H1 (cell line): ENCODE results near the gene COX6A2. TPM values are rescaled to one million over a fixed set of nuclear protein-coding genes. Genes with fewer than 3 reads are reported as not detected.

Source experiments
- CTCF ChIA-PET: fragments of 300-600 bp; sonication (Branson Sonifier 250); formaldehyde crosslinking; loops from one replicate; lab custom pipeline; 2021; ENCODE audit not compliant: partially characterized antibody; lab: Charles Lee
- POLR2A ChIA-PET: fragments of 300-600 bp; sonication (Branson Sonifier 250); formaldehyde crosslinking; loops from one replicate; lab custom pipeline; 2021; ENCODE audit warnings: inconsistent platforms; ENCODE audit not compliant: partially characterized antibody; lab: Charles Lee
- DNase-seq, 2 experiments: peaks; one replicate each; pipeline versions ENCODE4 v3.0.0 to v3.0.0-alpha.2; 2010 to 2022; ENCODE audit warnings: low spot score in 2 of 2, low read depth in 1 of 2, mixed read lengths in 1 of 2
- FAIRE-seq: peaks from 2 replicates; lab custom pipeline; 2011; peaks lifted over from hg19 to GRCh38; lab: Jason Lieb, UNC
- H2AFZ ChIP-seq: 2 replicates; pipeline ENCODE4 v1.8.1; 2012; ENCODE audit warnings: low read length, inconsistent platforms
- H2AK5ac ChIP-seq: 2 replicates; pipeline ENCODE4 v1.6.1; 2013; ENCODE audit warnings: low read depth, low read length
- H2BK120ac ChIP-seq: replicated peaks from 2 replicates; pipeline ENCODE3; 2013; ENCODE audit warnings: low read depth, low read length, inconsistent platforms
- H2BK12ac ChIP-seq: 2 replicates; pipeline ENCODE4 v1.6.1; 2013; ENCODE audit warnings: low read depth, low read length
- H2BK15ac ChIP-seq: 2 replicates; pipeline ENCODE4 v1.6.1; 2013; ENCODE audit warnings: low read length
- H2BK20ac ChIP-seq: 2 replicates; pipeline ENCODE4 v1.6.1; 2013; ENCODE audit warnings: low read length
- H2BK5ac ChIP-seq: 2 replicates; pipeline ENCODE4 v1.6.1; 2013; ENCODE audit warnings: low read depth, low read length
- H3K14ac ChIP-seq: 2 replicates; pipeline ENCODE4 v1.6.1; 2013; ENCODE audit warnings: inconsistent platforms; ENCODE audit not compliant: insufficient read length
- H3K18ac ChIP-seq: 2 replicates; pipeline ENCODE4 v1.6.1; 2013; ENCODE audit warnings: low read length; ENCODE audit errors: extremely low read depth
- H3K23ac ChIP-seq: 2 replicates; pipeline ENCODE4 v1.6.1; 2013; ENCODE audit warnings: inconsistent platforms; ENCODE audit not compliant: insufficient read length
- H3K23me2 ChIP-seq: 2 replicates; pipeline ENCODE4 v1.6.1; 2013; ENCODE audit warnings: low read depth, low read length
- H3K27ac ChIP-seq: 2 replicates; pipeline ENCODE4 v1.6.1; 2011; ENCODE audit warnings: low read depth, low read length, inconsistent platforms
- H3K27me3 ChIP-seq, 4 experiments: replicated peaks in 1 of 4; 1 replicate in 1 of 4; 2 replicates in 3 of 4; pipeline versions ENCODE4 v1.6.1 to v1.8.1; 2011 to 2013; ENCODE audit warnings: low read length in 3 of 4, mild to moderate bottlenecking in 3 of 4, inconsistent platforms in 2 of 4, mixed read lengths in 2 of 4, moderate library complexity in 1 of 4; ENCODE audit not compliant: control insufficient read depth in 3 of 4, insufficient read depth in 3 of 4; ENCODE audit errors: extremely low read depth in 1 of 4
- H3K36me3 ChIP-seq, 4 experiments: 2 replicates each; pipeline versions ENCODE4 v1.6.1 to v1.8.1; 2011 to 2013; ENCODE audit warnings: mild to moderate bottlenecking in 4 of 4, low read length in 3 of 4, moderate library complexity in 2 of 4, control low read depth in 1 of 4, inconsistent platforms in 1 of 4; ENCODE audit not compliant: insufficient read depth in 4 of 4, control insufficient read depth in 2 of 4
- H3K4ac ChIP-seq: replicated peaks from 2 replicates; pipeline ENCODE3; 2013; ENCODE audit warnings: low read length, low read depth, mixed read lengths, inconsistent platforms; ENCODE audit not compliant: insufficient read length
- H3K4me1 ChIP-seq, 4 experiments: replicated peaks in 1 of 4; 1 replicate in 1 of 4; 2 replicates in 3 of 4; pipeline versions ENCODE4 v1.6.1 to v1.8.1; 2011 to 2013; ENCODE audit warnings: low read length in 3 of 4, inconsistent platforms in 2 of 4, mixed read lengths in 1 of 4; ENCODE audit not compliant: insufficient read depth in 4 of 4, control insufficient read depth in 3 of 4
- H3K4me2 ChIP-seq, 2 experiments: 2 replicates each; pipeline versions ENCODE4 v1.6.1 to v1.8.1; 2011 to 2013; ENCODE audit warnings: low read depth in 2 of 2, low read length in 2 of 2, control low read depth in 1 of 2, inconsistent platforms in 1 of 2, mild to moderate bottlenecking in 1 of 2; ENCODE audit not compliant: insufficient read depth in 1 of 2
- H3K4me3 ChIP-seq, 4 experiments: fragments of 200-600, 300-600 bp in 1 of 4; sonication (generic), shearing (Covaris generic), sonication (Bioruptor Twin) in 1 of 4; 2 replicates each; pipeline versions ENCODE4 v1.5.1 to v1.8.1; 2011 to 2016; ENCODE audit warnings: low read length in 4 of 4, low read depth in 3 of 4, control low read depth in 2 of 4, inconsistent platforms in 2 of 4, mild to moderate bottlenecking in 2 of 4, mixed read lengths in 1 of 4, moderate library complexity in 1 of 4; ENCODE audit not compliant: insufficient read depth in 2 of 4; ENCODE audit errors: extremely low read depth in 1 of 4
- H3K56ac ChIP-seq: replicated peaks from 2 replicates; pipeline ENCODE3; 2013; ENCODE audit warnings: low read depth, mild to moderate bottlenecking, mixed read lengths, low read length, inconsistent platforms; ENCODE audit not compliant: insufficient read length
- H3K79me1 ChIP-seq: 2 replicates; pipeline ENCODE4 v1.6.1; 2013; ENCODE audit warnings: low read depth, low read length, control low read depth
- H3K79me2 ChIP-seq, 2 experiments: 2 replicates each; pipeline versions ENCODE4 v1.6.1 to v1.8.1; 2012 to 2013; ENCODE audit warnings: low read length in 2 of 2, mild to moderate bottlenecking in 2 of 2, inconsistent platforms in 1 of 2; ENCODE audit not compliant: insufficient read depth in 2 of 2, control insufficient read depth in 1 of 2
- H3K9ac ChIP-seq, 4 experiments: replicated peaks in 1 of 4; 1 replicate in 1 of 4; 2 replicates in 3 of 4; pipeline versions ENCODE4 v1.6.1 to v1.8.1; 2011 to 2013; ENCODE audit warnings: low read depth in 3 of 4, low read length in 3 of 4, control low read depth in 2 of 4, mild to moderate bottlenecking in 2 of 4, moderate library complexity in 2 of 4, inconsistent platforms in 1 of 4; ENCODE audit errors: extremely low read depth in 1 of 4
- H3K9me3 ChIP-seq, 2 experiments: 2 replicates each; pipeline versions ENCODE4 v1.6.1 to v1.8.1; 2012 to 2013; ENCODE audit warnings: mild to moderate bottlenecking in 2 of 2, moderate library complexity in 2 of 2, control low read depth in 1 of 2, inconsistent platforms in 1 of 2, low read depth in 1 of 2, low read length in 1 of 2, mixed read lengths in 1 of 2; ENCODE audit not compliant: insufficient read depth in 2 of 2
- H4K20me1 ChIP-seq, 2 experiments: replicated peaks in 1 of 2; 2 replicates each; pipeline versions ENCODE3 to v1.8.1; 2011 to 2013; ENCODE audit warnings: inconsistent platforms in 2 of 2, low read length in 2 of 2, mild to moderate bottlenecking in 1 of 2; ENCODE audit not compliant: insufficient read depth in 2 of 2, control insufficient read depth in 1 of 2
- H4K5ac ChIP-seq: 2 replicates; pipeline ENCODE4 v1.6.1; 2013; ENCODE audit warnings: low read length, low read depth, mixed read lengths, inconsistent platforms; ENCODE audit not compliant: insufficient read length
- H4K8ac ChIP-seq: 2 replicates; pipeline ENCODE4 v1.8.0; 2013; ENCODE audit warnings: mild to moderate bottlenecking, moderate library complexity, low read length, inconsistent platforms; ENCODE audit not compliant: insufficient read depth; ENCODE audit errors: extremely low read depth
- H4K91ac ChIP-seq: replicated peaks from 2 replicates; pipeline ENCODE3; 2013; ENCODE audit warnings: low read length, mixed read lengths, inconsistent platforms; ENCODE audit not compliant: insufficient read length
- TBP ChIP-seq: IDR thresholded peaks from 2 replicates; pipeline ENCODE4 v1.6.1; 2011; ENCODE audit warnings: low read depth, low read length, improper control_type of control experiment
- WGBS, 2 experiments: shearing (Covaris generic) in 1 of 2; methylation state at CpG; one replicate each; pipeline versions ENCODE4 v1.1.6 to v1.1.7; 2013 to 2015; ENCODE audit warnings: low lambda C conversion rate in 2 of 2, mixed read lengths in 2 of 2, inconsistent platforms in 1 of 2, low coverage in 1 of 2, missing lambda C conversion rate in 1 of 2; ENCODE audit not compliant: insufficient replicate concordance in 2 of 2, insufficient coverage in 1 of 2, insufficient read length in 1 of 2; ENCODE audit errors: extremely low coverage in 1 of 2, missing lambda C conversion rate in 1 of 2; 5-methylcytosine and 5-hydroxymethylcytosine counted together
- polyA plus RNA-seq, 7 experiments: library from polyadenylated mRNA; depleted of rRNA in 3 of 7; stranded (reverse) in 5 of 7; unstranded in 2 of 7; fragments of >200 nt in 5 of 7; fragments of 200-250 nt in 2 of 7; gene quantifications; 1 replicate in 5 of 7; 2 replicates in 1 of 7; 4 replicates in 1 of 7; pipeline versions ENCODE4 v1.2.1 to v1.2.3, GENCODE V29; 2011 to 2013; ENCODE audit warnings: missing spikeins in 2 of 7, mixed read lengths in 2 of 7
- total RNA-seq: library from RNA; stranded (reverse); fragmentation: NEBNext Ultra II Directional; extraction: Animal tissue kit (Norgen Biotek cat#: 25700); gene quantifications from 2 replicates; pipeline ENCODE4 v1.2.1, GENCODE V29; 2021
- TF ChIP-seq, protein P1 (sequence below), 3 experiments: IDR thresholded peaks; 1 replicate in 2 of 3; 2 replicates in 1 of 3; pipeline versions ENCODE4 v1.5.1 to v1.6.1; 2011; ENCODE audit warnings: low read length in 3 of 3, mild to moderate bottlenecking in 3 of 3, inconsistent platforms in 2 of 3, low read depth in 1 of 3, moderate library complexity in 1 of 3; ENCODE audit not compliant: insufficient read depth in 1 of 3; ENCODE audit errors: control extremely low read depth in 1 of 3

COX6A2 gene
- total and polyA plus RNA-seq, 2 of the 8 experiments (the other 6 are each of a cell fraction or from before 2014, with no cell fraction given): 0.79 TPM; not detected in 1

DNA sequence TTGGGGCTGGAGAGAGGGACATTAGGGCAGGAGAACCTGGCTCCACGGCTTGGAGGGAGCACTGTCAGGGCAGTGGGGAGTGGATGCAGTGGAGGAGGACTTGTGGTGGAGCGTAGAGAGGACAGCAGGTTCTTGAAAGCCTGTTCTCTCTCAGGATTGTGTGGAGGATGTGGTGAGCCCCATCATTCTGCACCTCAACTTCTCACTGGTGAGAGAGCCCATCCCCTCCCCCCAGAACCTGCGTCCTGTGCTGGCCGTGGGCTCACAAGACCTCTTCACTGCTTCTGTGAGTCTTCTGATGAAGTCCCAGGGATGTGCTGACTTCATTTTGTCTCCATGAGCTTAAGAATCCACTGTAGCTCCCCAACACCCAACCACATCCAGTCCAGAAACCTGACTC is 13.5 kb downstream of the COX6A2 start:
- no peak overlapping the region for H3K14ac ChIP-seq
- no peaks in the 10 kb centered on the region for H3K79me2 ChIP-seq
- H3K9ac ChIP-seq: no peak overlapping the region
- no peaks in the 10 kb centered on the region; a peak in 1 of 7 replicates for H3K27me3 ChIP-seq
- no peak overlapping the region for H4K5ac ChIP-seq
- no peak overlapping the region for H3K4ac ChIP-seq
- no peaks in the 10 kb centered on the region for H3K4me1 ChIP-seq
- H2BK20ac ChIP-seq: no peak overlapping the region
- CTCF ChIA-PET: no interaction called here
- FAIRE-seq (no peak), DNase-seq (no peak)
- no peak overlapping the region for H3K27ac ChIP-seq
- no peak overlapping the region for H2AK5ac ChIP-seq
- no peak overlapping the region for H2BK5ac ChIP-seq
- no peak overlapping the region for H3K18ac ChIP-seq
- H2BK12ac ChIP-seq: no peak overlapping the region
- peaks cover 2% of the 10 kb centered on the region; the same call in 1 of the 2 replicates for H3K23me2 ChIP-seq
- H3K4me3 ChIP-seq: no peak overlapping the region
- H4K91ac ChIP-seq: no peak overlapping the region
- H3K4me2 ChIP-seq: no peak overlapping the region
- POLR2A ChIA-PET: interaction anchor here (1.7 kb wide), 1 partner anchor 214 kb away, joined by 4 read pairs; no protein-coding TSS in a partner anchor
- WGBS, 2 experiments: 88% methylated on average over 4 of the region's 4 CpGs; no CpG with 5 or more reads in 1 of the 2 experiments
- H3K56ac ChIP-seq: no peak overlapping the region
- no peaks in the 10 kb centered on the region for H3K79me1 ChIP-seq
- no peak for TF ChIP-seq TBP
- TF ChIP-seq, protein P1, sequence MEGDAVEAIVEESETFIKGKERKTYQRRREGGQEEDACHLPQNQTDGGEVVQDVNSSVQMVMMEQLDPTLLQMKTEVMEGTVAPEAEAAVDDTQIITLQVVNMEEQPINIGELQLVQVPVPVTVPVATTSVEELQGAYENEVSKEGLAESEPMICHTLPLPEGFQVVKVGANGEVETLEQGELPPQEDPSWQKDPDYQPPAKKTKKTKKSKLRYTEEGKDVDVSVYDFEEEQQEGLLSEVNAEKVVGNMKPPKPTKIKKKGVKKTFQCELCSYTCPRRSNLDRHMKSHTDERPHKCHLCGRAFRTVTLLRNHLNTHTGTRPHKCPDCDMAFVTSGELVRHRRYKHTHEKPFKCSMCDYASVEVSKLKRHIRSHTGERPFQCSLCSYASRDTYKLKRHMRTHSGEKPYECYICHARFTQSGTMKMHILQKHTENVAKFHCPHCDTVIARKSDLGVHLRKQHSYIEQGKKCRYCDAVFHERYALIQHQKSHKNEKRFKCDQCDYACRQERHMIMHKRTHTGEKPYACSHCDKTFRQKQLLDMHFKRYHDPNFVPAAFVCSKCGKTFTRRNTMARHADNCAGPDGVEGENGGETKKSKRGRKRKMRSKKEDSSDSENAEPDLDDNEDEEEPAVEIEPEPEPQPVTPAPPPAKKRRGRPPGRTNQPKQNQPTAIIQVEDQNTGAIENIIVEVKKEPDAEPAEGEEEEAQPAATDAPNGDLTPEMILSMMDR (IDR thresholded peaks at IDR 0.05; ENCODE audit: control extremely low read depth in 1 of 3, insufficient read depth in 1 of 3, low read depth in 1 of 3, low read length in 3 of 3): no peak
- no peaks in the 10 kb centered on the region for H3K36me3 ChIP-seq
- no peak overlapping the region for H4K8ac ChIP-seq
- H4K20me1 ChIP-seq: no peaks in the 10 kb centered on the region
- no peak overlapping the region for H2AFZ ChIP-seq
- H2BK120ac ChIP-seq: no peak overlapping the region
- no peak overlapping the region for H3K23ac ChIP-seq
- H2BK15ac ChIP-seq: no peak overlapping the region
- no peaks in the 10 kb centered on the region for H3K9me3 ChIP-seq
